Inferior parietal cortex (tissue), 1 donor: ENCODE measurements around the gene CCBE1.

Experiments
- DNase-seq: peaks from one replicate; pipeline ENCODE4 v3.0.0-alpha.2; 2016; ENCODE audit errors: extremely low spot score

The CCBE1 gene

GRCh38 chr18:59492756-59493421 lies 204.3 kb downstream of the CCBE1 start:
- DNase-seq = no peak

GRCh38 chr18:59488899-59489298 lies 208.3 kb downstream of the CCBE1 start:
- no peak for DNase-seq

GRCh38 chr18:59485382-59485781 lies 211.8 kb downstream of the CCBE1 start:
- DNase-seq = no peak

GRCh38 chr18:59484561-59485328 lies 212.5 kb downstream of the CCBE1 start:
- DNase-seq = no peak

- DNase-seq = no peak
Measured at GRCh38 chr18:59484131-59484530, 213.1 kb downstream of the CCBE1 start.

GRCh38 chr18:59481436-59481835 lies 215.8 kb downstream of the CCBE1 start:
- DNase-seq = no peak

- DNase-seq = no peak
Measured at GRCh38 chr18:59479776-59480175, 217.4 kb downstream of the CCBE1 start.

- DNase-seq = no peak
Measured at GRCh38 chr18:59478591-59478990, 218.6 kb downstream of the CCBE1 start.

GRCh38 chr18:59477849-59478248 lies 219.4 kb downstream of the CCBE1 start:
- no peak for DNase-seq

- DNase-seq = no peak
Measured at GRCh38 chr18:59470561-59471121, 226.6 kb downstream of the CCBE1 start.

GRCh38 chr18:59469463-59470180 lies 227.6 kb downstream of the CCBE1 start:
- DNase-seq = no peak

- DNase-seq = no peak
Measured at GRCh38 chr18:59468821-59469220, 228.4 kb downstream of the CCBE1 start.

- no peak for DNase-seq
Measured at GRCh38 chr18:59467497-59467896, 229.7 kb downstream of the CCBE1 start.

GRCh38 chr18:59466980-59467379 lies 230.2 kb downstream of the CCBE1 start:
- DNase-seq = no peak

- DNase-seq = no peak
Measured at GRCh38 chr18:59464486-59464885, 232.7 kb downstream of the CCBE1 start.

- no peak for DNase-seq
Measured at GRCh38 chr18:59461171-59461570, 236.1 kb downstream of the CCBE1 start.

- no peak for DNase-seq
Measured at GRCh38 chr18:59460072-59460420, 237.2 kb downstream of the CCBE1 start.

GRCh38 chr18:59459369-59460071 lies 237.7 kb downstream of the CCBE1 start:
- DNase-seq = peak; percentile 49

GRCh38 chr18:59458575-59458974 lies 238.6 kb downstream of the CCBE1 start:
- no peak for DNase-seq

- DNase-seq = no peak
Measured at GRCh38 chr18:59456657-59457056, 240.6 kb downstream of the CCBE1 start.

- no peak for DNase-seq
Measured at GRCh38 chr18:59455728-59456276, 241.4 kb downstream of the CCBE1 start.
